Raji (cell line): ENCODE results near the gene NSUN7.

Source experiments
- POLR2A ChIP-seq: IDR thresholded peaks from 2 replicates; pipeline ENCODE4 v1.6.1; 2011; ENCODE audit warnings: low read depth, low read length, control low read depth; ENCODE audit not compliant: insufficient read depth

The NSUN7 gene

GRCh38 chr4:40729555-40729954 is 20.2 kb upstream of the NSUN7 start:
- no peak for TF ChIP-seq POLR2A

DNA sequence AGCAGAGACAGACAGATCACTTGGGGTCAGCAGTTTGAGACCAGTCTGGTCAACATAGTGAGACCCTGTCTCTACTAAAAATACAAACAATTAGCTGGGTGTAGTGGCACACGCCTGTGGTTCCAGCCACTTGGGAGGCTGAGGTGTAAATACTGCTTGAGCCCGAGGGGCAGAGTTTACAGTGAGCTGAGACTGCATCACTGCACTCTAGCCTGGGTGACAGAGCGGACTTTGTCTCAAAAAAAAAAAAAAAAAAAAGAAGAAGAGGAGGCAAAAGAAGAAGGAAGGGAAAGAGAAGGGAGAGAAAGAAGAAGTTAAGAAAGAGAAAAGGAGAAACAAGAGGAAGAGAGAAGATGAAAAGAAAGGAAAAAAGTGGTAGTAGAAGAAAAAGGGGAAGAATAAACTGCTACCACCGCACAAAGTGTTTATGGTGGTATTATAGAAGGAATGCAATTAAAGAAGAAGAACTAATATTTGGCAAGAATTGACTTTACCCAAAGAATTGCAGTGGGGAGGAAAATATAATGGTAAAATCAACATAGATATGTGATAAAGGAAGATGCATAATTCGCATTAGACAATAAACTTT is 19.6 kb upstream of the NSUN7 start:
- TF ChIP-seq POLR2A: no peak

DNA sequence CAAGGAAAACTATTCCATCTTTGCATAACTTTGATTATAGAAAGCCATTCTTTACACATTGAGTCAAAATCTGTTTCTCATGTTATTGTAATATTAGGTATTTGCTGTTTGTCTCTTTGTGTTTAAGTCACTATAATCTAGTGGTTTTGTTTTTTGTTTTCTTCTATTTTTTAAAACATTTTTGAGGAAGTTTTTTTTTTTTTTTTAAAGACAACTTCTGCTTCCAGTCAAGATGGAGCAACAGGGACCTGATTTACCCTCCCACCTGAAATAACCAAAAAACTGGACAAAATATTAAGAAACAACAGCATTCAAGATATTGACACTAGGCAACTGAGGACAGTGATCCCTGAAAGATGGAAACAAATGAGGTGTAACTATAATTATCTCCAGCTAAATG is 18.4 kb upstream of the NSUN7 start:
- no peak for TF ChIP-seq POLR2A

DNA sequence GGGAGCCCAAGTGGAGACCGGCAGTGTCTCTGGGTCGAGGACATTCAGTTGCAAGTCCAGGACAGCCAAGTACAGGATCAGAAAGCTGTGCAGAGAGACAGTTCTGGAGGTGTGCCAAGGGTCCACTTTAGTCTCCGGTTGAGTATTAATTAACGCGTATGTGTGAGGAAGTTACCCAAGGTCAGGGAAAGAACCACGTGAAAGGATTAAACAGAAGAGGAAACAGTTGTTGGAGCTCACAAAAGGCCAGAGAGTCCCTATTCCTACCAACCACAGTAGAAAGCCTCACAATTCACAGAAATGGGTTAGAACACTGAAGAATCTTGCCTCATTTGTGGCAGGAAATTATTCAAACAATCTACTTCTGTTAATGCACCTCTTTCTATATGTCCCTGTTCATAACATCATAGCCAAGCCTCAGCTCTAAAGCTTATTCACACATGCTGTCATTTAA is 17.9 kb upstream of the NSUN7 start:
- no peak for TF ChIP-seq POLR2A

GRCh38 chr4:40733752-40734151 is 16.0 kb upstream of the NSUN7 start:
- TF ChIP-seq POLR2A: no peak

GRCh38 chr4:40734497-40734896 is 15.3 kb upstream of the NSUN7 start:
- TF ChIP-seq POLR2A: no peak

DNA sequence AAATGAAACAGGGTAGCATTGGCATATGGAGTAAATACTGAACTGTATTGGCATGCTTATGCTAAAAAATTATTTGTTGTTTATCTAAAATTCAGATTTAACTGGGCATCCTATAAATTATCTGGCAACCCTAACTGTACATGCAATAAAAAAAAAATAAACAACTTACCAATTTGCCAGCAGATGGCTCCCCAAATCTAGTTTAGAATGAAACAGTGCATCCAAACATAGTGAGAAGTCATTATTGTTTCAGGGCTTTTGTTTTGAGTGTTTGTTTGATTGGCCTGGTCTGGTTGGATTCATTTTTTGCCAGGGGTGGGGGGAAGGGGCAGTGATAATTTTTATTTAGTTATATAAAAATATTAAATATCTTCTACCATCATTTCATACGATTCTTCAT is 12.8 kb upstream of the NSUN7 start:
- TF ChIP-seq POLR2A: no peak

DNA sequence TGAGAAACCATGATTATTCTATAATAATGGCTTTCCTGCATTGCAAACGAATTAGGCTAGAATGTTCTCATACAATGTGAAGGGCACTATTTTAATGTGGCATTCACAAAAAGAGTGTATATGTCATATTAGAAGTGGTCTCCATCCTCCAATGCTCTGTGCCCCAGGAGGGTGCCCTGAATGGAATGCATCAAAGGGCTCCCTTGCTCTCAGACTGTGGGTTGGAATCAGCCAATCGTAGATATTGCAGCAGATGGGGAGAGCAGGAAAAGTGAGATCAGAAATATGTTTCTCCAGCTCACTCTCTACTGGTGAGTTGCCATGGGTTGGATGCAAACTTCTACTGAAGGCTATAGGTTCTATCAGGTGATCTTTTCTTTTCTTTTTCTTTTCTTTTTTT is 11.9 kb upstream of the NSUN7 start:
- no peak for TF ChIP-seq POLR2A

GRCh38 chr4:40739347-40739746 is 10.4 kb upstream of the NSUN7 start:
- no peak for TF ChIP-seq POLR2A

DNA sequence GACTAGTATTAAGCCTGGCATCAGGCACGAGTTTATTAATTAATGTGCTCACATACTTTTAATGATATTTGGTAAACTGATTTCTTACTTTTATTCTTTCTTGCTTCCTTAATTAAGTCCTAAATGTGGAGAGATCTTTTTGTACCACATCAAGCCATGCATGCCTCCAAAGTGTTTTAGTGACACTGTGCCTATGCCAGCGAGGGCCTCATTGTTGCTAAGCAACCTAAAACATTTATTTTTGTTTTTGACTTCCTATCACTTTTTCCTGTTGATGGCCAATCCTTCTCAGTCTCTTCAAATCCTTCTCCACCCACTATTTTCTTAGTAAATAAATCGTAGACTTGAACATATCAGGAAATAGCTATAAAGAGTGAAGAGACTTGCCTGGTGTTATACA is 5.5 kb upstream of the NSUN7 start:
- no peak for TF ChIP-seq POLR2A

DNA sequence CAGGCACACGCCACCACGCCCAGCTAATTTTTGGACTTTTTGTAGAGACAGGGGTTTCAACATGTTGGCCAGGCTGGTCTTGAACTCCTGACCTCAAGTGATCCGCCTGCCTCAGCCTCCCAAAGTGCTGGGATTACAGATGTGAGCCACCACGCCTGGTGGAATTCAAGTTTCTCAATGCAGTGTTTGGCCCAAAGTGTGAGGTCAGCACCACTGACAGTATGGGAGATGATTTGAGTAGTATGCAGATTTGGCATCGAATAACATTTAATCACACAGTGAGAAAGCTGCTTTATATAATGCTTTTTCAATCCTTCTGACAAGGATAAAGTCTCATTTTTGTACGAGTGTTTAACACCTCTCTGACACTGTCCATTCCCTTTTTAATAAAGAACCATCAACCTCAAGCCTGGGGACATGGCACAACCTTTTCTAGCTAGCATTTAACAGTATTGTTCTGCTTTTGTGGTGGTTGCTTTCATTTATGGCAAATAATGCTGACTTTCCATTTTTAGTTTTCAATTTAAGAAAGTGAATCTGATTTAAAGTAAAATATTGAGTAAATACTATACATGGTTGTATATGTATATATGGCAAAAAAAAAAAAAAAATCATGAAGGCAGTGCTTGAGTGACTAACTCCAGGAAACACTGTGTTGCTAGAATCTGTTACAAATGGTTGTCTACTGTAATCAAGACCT is 4.3 kb upstream of the NSUN7 start:
- TF ChIP-seq POLR2A: no peak

- TF ChIP-seq POLR2A: no peak
Measured at GRCh38 chr4:40747207-40747835, 2.4 kb upstream of the NSUN7 start.

DNA sequence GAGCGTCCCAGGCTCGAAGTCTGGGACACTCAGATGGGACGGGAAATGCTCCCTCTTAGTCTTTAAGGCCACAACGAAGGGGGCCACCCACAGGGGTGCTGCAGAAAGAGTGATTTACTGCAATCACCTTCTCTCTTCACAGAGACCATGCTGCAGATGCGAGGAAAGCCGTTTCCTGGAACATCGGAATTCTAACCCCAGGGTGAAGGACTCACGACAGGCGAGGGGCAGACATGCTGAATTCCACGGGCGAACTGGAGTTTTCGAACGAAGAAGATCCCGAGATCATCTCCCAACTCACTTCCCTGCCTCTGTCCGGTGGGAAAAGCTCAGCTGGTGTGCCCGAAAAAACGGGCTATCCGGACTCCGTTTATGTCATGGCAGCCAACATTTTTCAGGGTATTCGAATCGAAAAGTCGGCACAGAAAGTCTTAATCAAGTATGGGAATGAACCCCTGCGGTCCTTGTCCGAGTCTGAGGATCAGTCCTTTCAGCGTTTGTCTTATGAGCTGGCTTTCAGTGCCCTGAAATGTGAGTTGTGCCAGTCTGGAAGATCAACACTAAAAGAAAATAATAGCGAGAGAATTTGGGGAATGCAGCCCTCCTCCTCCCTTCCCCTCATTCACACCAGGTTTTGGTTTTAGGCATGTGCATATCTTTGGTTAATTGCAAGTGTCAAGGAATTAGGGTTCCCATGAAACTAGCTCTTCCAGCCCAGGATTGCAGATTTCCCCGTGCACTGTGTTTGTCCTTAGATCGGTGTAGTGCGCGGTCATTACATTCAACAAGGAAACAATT is 905 bp downstream of the NSUN7 start:
- no peak for TF ChIP-seq POLR2A

DNA sequence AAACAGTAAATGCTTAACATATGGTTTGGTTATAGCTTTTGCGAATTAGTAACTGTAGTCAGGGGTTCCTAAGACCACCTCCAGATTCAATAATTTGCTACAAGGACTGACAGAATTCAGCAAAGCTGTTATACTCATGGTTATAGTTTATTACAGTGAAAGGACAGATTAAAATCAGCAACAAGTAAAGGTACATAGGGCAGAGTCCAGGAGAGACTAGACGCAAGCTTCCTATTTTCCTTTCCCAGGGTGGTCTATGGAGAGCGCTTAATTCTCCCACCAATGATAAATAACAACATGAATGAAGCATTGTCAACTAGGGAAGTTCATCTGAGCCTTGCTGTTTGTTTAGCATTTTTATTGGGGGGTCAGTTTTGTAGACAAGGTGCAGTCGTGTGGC is 5.9 kb downstream of the NSUN7 start:
- TF ChIP-seq POLR2A: no peak

DNA sequence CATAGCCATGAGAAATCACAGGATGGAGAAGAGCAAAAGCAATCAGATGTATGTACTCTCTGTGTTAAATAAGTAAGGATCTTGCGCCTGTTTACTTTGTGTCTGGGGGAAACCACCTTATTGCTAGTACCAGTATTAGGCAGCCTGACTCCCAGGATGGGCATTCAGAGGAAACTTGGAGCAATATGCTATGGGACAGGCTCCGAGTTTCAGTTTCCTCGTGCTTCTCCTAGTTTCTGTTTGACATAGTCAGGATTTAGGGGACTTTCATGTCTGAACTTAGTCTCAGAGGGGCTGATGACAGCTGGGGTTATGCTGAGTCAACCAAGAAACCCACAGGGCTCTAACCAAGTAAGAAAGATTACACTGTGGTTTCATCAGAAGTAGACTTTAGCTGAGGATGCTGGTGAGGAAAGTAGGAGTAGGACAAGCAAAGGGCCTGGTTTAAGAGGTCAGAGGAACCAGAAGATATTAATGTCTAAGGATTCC is 13.5 kb downstream of the NSUN7 start:
- TF ChIP-seq POLR2A: no peak

DNA sequence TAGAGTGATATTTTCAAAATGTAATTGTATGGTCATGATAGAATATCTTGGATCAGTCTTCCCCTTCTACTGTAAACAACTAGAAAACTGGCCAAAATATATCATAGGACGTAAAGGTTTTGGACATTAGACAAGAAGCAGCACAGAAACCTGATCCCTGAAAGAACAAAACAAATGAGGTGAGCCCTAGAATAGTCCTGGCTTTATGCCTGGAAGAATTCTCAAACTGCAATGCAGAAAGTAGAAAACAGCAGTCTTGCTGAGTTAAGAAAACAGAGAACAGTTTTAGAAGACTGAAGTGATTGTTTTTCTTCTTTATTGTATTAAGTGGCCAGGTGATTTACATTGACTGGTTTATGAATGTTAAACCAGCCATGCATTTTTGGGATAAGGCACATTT is 19.5 kb downstream of the NSUN7 start:
- TF ChIP-seq POLR2A: no peak

DNA sequence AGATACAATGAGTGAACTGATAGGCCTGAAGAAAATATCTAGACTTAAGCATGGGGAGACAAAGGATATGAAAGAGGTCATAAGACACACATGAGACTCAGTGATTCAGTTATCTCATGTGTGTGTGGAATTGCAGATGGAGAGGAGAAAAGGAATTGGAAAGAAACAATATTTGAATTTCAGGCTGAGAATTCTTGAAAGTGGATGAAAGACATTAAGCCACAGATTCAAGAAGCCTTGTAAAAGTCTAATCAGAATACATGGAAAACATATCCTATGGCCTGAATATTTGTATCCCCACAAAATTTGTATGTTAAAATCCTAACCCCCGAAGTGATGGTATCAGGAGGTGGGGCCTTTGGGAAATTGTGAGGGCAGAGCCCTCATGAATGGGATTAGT is 28.3 kb downstream of the NSUN7 start:
- TF ChIP-seq POLR2A: no peak
